Skin epidermis (tissue), 12 donors: Measurements from ENCODE around the gene IQSEC1.
A peak's percentile ranks its signal among the peaks of the same experiment; 100 is the strongest.

Experiments used
- H3K27ac ChIP-seq, 21 experiments: fragments of 200-600 bp; sonication (generic) in 11 of 21; one replicate each; pipeline ENCODE4 v1.5.0; 2020; ENCODE audit warnings: mild to moderate bottlenecking in 3 of 21, inconsistent platforms in 2 of 21, moderate library complexity in 2 of 21
- H3K4me3 ChIP-seq, 7 experiments: fragments of 200-600 bp; sonication (generic) in 2 of 7; one replicate each; pipeline ENCODE4 v1.5.0; 2020; ENCODE audit warnings: inconsistent platforms in 2 of 7, mild to moderate bottlenecking in 2 of 7, moderate library complexity in 1 of 7

The IQSEC1 gene

DNA sequence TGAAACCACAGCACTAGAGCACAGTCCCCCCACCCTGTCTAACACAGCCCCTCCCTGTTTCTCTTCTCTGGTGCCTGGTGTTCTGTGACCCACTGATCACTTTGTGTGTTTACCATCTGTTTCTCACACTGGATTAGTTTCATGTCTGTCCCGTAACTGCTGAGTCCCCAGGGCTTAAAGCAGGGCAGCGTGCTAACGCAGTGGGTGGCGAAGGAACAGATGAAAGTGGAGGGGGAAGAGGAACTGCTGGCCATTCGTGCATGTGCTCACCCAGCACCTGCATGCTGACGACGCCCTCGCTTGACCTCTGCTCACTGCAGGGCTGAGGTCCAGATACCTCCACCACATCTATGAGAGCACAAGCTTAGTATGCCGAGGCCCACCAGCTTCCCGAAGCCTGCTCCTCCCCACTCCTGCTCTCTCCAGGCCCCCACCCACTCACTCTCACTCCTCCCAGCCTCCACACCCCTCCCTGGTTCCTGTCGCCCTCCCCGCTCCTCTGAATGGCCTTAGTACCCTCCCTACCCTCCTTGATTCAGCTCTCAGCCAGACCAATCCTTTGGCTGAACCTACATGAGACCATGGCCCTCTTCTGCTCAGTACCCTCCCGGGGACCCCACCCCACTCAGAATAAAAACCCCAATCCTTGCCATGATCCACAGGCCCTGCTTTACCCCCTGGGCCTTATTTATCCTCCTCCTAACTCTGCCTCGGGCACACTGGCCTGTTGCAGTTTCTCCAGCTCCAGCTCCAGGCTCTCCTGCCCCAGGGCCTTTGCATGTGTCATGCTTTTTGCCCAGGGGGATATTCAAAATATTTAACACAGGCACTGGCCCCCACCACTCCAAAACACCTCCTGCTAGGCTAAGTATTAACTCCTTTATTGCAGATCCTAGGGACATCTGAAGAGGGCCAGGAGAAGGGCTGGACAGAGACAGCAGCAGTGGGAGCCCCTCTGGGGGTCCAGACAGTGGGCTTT lies 15.1 kb upstream of the IQSEC1 start:
- Histone ChIP-seq H3K27ac (no peak overlapping the region), H3K4me3 (no peak overlapping the region)

GRCh38 chr3:13087320-13087990 lies 14.2 kb upstream of the IQSEC1 start:
- peak overlapping the region in 1 of 21 experiments; percentile 11 for H3K27ac ChIP-seq
- H3K4me3 ChIP-seq, result no peak overlapping the region

- Histone ChIP-seq H3K27ac (no peak overlapping the region), H3K4me3 (no peak overlapping the region)
Observed at GRCh38 chr3:13086531-13086981, 13.3 kb upstream of the IQSEC1 start.

GRCh38 chr3:13085846-13086179 lies 12.6 kb upstream of the IQSEC1 start:
- H3K27ac ChIP-seq, result no peak overlapping the region

DNA sequence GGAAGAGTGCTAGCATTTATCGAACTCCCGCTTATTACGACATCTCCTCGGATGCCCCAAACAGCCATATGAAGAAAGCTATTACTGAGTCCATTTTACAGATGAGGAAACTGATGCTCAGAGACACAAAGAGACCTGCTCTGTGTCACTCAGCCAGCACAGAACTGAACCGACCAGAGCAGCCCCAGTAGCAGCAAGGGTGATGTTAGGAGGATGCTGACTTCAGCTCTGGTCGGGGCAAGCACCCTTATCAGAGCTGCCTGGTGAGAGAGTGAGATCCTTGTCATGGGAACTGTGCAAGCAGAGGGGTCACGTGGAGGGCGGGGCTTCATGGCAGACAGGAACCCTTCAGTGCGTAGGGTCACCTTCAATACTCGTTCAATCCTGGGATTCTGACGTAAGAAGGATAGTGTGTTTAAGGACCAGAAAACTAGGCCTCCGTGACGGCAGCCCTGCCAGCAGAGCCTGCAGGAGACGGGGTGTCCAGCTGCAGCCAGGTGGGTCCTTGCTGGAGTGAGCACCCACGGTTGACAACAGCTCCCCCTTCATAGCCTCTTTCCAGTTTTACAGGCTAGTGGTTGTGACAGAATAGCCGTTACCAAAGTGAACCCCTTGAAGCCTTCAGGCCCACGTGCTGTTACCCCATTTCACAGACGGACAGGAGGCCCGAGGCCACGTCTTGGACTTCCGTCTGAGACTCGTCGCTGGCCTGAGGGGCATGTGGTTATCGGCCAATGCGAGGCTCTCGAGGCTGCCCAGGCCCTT lies 12.0 kb upstream of the IQSEC1 start:
- Histone ChIP-seq H3K4me3 (no peak overlapping the region), H3K27ac (peak overlapping the region in 1 of 21 experiments; percentile 16)

More at GRCh38 chr3:13085846-13086179, 12.6 kb upstream of the IQSEC1 start:
- no peak overlapping the region for H3K4me3 ChIP-seq

- no peak overlapping the region for H3K27ac ChIP-seq
- H3K4me3 ChIP-seq, result no peak overlapping the region
Observed at GRCh38 chr3:13083898-13084297, 10.7 kb upstream of the IQSEC1 start.

- Histone ChIP-seq H3K4me3 (no peak overlapping the region), H3K27ac (no peak overlapping the region)
Observed at GRCh38 chr3:13083254-13083653, 10.0 kb upstream of the IQSEC1 start.

DNA sequence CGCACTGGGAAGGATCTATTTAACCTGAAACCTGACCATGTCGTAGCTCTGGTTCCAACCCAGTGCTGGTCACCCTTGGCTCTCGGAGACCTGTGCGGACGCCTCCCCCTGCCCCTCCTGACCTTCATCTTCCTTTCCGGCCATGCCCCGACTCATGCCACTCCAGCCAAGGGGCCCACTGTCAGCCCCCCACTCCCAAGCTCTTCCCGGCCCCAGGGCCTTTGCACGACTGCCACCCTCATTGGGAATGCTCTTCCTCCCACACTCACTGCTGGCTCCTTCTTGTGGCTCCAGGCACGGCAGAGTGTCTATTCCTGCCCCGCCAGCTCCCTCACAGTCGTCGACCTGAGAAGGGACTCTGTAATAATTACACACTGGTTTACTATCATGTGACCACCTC lies 9.4 kb upstream of the IQSEC1 start:
- Histone ChIP-seq H3K27ac (no peak overlapping the region), H3K4me3 (no peak overlapping the region)

GRCh38 chr3:13081603-13082360 lies 8.6 kb upstream of the IQSEC1 start:
- H3K4me3 ChIP-seq, result no peak overlapping the region
- H3K27ac ChIP-seq, result no peak overlapping the region

- H3K27ac ChIP-seq, result no peak overlapping the region
- no peak overlapping the region for H3K4me3 ChIP-seq
Observed at GRCh38 chr3:13080591-13080990, 7.4 kb upstream of the IQSEC1 start.

- no peak overlapping the region for H3K27ac ChIP-seq
Observed at GRCh38 chr3:13080026-13080425, 6.8 kb upstream of the IQSEC1 start.

GRCh38 chr3:13079510-13079909 lies 6.3 kb upstream of the IQSEC1 start:
- H3K27ac ChIP-seq, result no peak overlapping the region

More at GRCh38 chr3:13080026-13080425, 6.8 kb upstream of the IQSEC1 start:
- H3K4me3 ChIP-seq, result no peak overlapping the region

GRCh38 chr3:13079051-13079450 lies 5.8 kb upstream of the IQSEC1 start:
- Histone ChIP-seq H3K4me3 (no peak overlapping the region), H3K27ac (no peak overlapping the region)

More at GRCh38 chr3:13079510-13079909, 6.3 kb upstream of the IQSEC1 start:
- H3K4me3 ChIP-seq, result no peak overlapping the region

DNA sequence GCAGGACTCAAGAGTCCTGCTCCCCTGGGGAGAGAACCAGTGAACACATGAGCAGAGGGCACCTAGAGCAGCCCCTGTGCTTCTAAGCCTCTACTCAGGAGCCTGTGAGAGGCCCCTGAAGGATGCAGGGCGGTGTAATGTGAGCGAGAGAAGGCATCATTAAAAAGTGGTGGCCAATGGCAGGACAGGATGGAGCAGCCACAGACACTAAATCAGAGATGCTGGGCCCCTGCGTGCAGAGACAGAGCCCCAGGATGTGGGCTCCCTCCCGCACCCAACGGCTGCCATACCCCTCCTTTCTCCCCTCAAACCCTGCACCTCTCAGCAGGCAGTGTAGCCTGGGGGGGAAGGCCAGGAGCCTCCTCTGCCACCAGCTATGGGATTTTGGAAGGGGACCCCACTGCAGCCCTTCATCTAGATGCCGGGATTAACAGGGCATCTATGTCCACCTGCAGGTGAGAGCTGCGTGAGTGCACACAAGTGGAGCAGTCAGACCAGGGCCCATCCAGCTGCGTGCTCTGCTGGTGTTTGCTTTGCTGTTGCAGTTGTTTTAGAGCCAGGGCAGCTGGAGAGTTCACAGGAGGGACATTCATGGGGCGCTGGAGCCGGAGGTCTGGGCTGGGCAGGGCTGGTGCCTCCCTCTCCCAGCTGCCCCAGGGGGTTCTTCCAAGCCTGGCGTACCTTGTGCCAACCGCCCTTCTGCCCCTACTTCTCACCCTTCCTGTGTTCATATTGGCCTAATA lies 5.1 kb upstream of the IQSEC1 start:
- peak overlapping the region in 2 of 21 experiments; percentile 7 to 27 for H3K27ac ChIP-seq
- no peak overlapping the region for H3K4me3 ChIP-seq

DNA sequence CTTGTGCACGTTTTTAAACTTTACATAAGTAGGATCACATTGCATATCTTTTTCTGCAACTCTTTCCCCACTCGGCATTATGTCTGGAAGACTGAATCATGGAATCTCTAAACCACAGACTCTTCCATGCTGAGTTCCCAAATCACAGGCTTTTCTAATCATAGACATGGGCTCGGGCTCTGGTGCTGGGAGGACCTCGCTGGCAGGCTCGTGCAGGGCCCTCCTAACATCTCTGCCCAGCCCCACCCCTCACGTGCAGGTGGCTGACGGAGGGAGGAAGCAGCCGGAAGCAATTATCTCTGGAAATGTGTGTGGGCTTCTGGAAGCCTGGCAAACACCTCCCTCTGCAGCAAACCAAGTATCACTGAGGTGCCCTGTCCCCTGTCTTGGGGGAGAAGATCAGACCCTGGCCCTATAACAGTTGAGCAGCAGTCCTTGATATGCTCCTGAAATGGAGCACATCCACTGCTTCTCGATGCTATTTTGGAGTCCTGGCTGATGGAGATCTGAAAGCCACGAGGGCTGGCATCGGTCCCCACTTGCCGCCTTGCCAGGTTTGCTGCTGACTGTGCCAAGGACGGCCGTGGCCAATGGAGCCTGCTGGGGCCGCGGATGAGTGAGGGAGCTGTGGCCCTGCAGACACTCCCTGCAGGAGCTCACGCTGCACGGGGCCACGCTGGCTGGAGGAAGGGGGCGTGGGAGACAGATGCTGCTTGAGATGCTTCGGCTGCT lies 4.4 kb upstream of the IQSEC1 start:
- Histone ChIP-seq H3K4me3 (no peak overlapping the region), H3K27ac (peak overlapping the region in 1 of 21 experiments; percentile 27)

DNA sequence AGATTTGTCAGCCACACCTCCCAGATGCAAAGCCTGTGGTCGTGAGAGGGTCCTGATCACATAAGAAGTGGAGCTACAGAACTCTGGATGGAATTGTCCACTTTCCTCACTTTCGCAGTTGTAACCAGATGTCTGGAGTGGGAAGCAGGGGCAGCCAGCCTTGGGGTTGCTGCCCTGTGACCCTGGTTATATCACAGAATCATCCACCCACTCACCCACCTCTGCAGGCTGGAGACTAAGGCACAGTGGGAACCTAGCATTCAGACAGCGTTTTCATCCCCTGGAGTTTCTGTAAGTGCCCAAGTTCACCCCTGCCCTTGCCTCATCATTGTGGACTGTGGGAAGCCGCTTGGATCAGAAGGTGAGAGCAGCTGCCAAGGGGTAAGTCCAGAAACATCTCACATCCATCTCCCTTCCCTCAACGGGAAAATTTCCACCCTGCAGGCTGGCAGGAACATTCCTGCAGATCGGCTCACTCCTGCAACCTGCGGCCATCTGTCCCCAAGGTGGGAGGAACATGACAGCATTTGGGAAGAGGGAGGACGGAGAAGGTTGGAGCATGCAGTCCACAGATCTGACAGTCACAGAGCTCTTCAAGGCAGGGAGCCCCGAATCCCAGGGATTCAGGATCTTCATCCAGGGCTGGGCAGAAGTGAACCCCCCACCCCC lies 2.9 kb upstream of the IQSEC1 start:
- H3K27ac ChIP-seq, result no peak overlapping the region
- H3K4me3 ChIP-seq, result no peak overlapping the region

DNA sequence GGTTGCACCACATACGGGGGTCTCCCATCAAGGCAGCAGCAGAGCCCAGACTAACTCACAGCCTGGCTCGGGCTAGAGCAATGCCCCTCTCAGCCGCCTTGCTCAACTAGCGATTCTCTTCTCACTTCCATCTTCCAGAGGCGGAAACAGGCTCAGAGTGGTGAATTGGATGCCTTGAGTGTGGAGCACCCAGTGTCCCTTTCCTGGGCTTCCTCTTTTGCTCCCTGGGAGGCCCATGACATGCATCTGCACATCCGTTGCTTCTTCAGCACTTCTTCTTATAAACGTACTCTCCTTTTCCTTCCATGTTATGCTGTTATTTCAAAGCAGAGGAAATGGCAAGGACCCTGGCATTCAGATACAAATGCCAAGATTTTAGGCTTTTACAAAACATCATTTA lies 2.1 kb upstream of the IQSEC1 start:
- H3K27ac ChIP-seq, result no peak overlapping the region
- no peak overlapping the region for H3K4me3 ChIP-seq

DNA sequence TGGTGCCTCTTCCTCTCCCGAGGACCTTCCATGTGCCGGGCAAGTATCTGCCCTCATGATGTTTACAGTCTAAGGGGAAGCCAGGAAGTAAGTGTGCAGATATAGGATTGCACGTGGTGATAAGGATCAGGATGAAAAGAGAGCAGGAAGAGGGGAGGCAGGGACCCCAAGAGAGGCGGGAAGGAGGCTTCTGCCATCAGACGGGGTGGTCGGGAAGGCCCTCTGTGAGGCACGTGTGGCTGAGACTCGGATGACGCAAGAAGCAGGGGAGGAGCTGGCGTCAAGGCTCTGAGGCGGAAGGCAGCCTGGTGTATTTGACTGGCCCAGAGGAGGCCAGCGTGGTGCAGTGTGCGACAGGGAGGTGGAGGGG lies 762 bp upstream of the IQSEC1 start:
- H3K4me3 ChIP-seq, result no peak overlapping the region
- no peak overlapping the region for H3K27ac ChIP-seq
